Measurements from ENCODE around the gene ELMOD3. TPM values are rescaled to one million over a fixed set of nuclear protein-coding genes. Genes with fewer than 3 reads are reported as not detected.

ELMOD3 gene
- total RNA-seq, 2 donors from 2014 or later: 20.0 to 23.2 TPM

Other genes with a start within 250 kb of the ELMOD3 start
- gene TCF7L1, start 221.4 kb upstream of the ELMOD3 start, total RNA-seq: under 1 TPM in 1 of 2 donors, not detected in 1; 0.12 TPM
- gene TGOLN2, start 26.8 kb upstream of the ELMOD3 start, total RNA-seq: 100 to 1,000 TPM; 122 to 125 TPM
- 10 to 100 TPM; 30.3 to 35.9 TPM for gene RETSAT, start 241 bp upstream of the ELMOD3 start, total RNA-seq
- 10 to 100 TPM; 51.6 to 90.3 TPM for gene CAPG, start 55.6 kb downstream of the ELMOD3 start, total RNA-seq
- gene SH2D6, start 63.9 kb downstream of the ELMOD3 start, total RNA-seq: under 1 TPM; 0.26 to 0.40 TPM
- gene MAT2A, start 184.4 kb downstream of the ELMOD3 start, total RNA-seq: 100 to 1,000 TPM in 1 of 2 donors, 10 to 100 TPM in 1; 98.6 to 110 TPM
- 10 to 100 TPM; 15.6 to 17.8 TPM for gene GGCX, start 206.7 kb downstream of the ELMOD3 start, total RNA-seq
- gene VAMP8, start 222.8 kb downstream of the ELMOD3 start, total RNA-seq: 100 to 1,000 TPM in 1 of 2 donors, 10 to 100 TPM in 1; 82.3 to 104 TPM
- gene VAMP5, start 229.7 kb downstream of the ELMOD3 start, total RNA-seq: 10 to 100 TPM; 38.2 to 39.5 TPM
- 10 to 100 TPM; 42.8 to 43.3 TPM for gene RNF181, start 241.0 kb downstream of the ELMOD3 start, total RNA-seq
- gene TMEM150A, start 247.9 kb downstream of the ELMOD3 start, total RNA-seq: 1 to 10 TPM; 6.4 to 7.7 TPM

Measured in T-helper 17 cell (primary cell).